Activated CD8-positive, alpha-beta memory T cell treated with anti-CD3 and anti-CD28 coated beads, Interleukin-2, amount 50 U/mL, for 1 hour (primary cell): ENCODE data around the gene YPEL4.

ENCODE experiments used
- DNase-seq: peaks from one replicate; pipeline ENCODE4 v3.0.0-alpha.2; 2020; ENCODE audit errors: extremely low read depth

YPEL4 gene

DNA sequence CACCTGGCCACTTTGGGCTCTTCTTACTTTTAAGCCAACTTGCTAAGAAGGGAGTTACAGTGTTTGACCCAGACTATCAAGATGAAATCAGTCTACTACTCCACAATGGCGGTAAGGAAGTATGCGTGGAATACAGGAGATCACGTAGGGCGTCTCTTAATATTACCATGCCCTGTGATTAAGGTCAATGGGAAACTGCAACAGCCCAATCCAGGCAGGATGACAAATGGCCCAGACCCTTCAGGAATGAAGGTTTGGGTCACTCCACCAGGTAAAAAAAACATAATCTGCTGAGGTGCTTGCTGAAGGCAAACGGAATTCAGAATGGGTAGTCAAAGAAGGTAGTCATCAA lies 1.0 kb upstream of the YPEL4 start:
- no peak for DNase-seq

DNA sequence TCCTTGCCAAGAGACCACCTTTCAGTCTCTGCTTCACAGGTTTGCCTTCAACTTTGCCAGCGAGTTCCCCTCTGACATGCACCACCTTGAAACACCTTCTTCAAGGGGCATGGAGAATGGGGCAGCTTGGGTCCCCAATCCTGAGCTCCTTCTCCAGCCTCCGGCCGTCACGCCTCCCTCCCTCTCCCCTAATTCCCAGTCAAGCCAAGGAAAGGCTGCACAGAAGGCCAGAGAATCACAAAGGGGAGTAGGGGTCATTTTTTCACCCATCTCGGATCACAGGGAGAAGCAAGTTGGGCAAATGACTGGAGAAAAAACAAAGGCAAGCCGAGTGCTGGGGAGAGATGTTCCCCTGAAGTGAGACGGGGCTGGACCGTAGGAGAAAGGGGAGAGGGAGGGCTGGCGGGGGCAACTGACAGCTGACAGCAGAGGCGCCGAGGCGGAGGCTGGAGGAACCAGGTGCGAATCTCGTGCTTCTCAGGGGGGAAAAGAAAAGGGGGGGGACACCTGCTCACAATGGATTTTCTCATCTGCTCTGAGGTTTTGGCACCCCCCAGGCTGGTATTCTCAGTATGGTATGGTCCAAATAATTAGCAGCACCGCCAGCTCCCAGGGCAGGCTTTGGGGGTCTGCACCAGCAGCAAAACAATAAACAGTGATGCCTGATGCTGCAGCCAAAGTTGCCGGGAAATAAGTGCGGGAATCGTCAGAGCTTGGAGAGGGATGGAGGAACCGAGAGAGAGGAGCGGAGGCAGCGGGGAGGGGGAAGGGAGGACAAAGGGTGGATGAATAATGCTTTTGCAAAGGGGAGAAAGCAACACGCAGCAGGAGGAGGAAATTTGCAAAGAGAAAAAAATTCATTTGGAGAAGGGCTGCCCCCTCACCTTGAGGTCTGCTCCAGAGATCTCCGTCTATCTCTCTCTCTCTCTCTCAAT lies 644 bp downstream of the YPEL4 start:
- no peak for DNase-seq

DNA sequence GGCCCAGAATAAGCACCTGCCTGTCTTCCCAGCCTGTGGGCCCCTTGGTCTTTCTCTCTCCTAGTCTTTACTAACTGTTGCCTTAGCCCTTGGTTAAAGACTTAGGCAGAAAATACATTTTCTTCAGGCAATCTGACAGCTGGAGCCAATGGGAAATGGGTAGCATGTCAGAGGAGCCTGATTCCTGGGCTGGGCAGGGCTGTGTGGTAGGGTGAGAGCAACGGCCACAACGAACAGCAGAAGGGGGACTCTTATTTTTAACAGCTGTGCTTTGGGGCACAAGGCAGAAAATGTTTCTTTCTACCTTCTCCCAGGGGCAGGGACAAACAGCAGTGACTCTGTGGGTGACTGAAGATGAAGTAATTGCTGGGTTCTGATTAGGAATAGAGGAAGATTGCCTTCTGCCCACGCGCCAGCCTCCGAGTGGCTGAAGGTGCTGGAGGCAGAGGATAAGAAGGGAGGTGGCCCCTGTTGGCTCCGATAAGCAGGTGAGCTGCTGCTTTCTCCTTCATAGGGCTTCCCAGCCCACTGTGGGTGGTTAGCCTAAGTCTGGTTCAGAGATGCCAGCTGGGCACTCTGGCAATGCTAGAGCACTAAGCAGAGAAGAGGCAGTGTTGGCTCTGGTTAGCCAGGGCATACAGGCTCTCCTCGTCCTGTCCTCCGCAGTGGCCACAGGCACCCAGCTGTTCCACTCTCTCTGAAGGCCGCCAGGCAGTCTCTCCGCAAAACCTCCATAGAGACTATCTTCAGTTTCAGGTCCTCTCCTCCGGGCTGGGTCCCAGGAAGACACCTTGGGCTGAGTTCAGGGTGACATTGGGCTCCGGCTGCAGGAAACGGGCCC lies 1.5 kb downstream of the YPEL4 start:
- DNase-seq: no peak

GRCh38 chr11:57647372-57647771 lies 2.3 kb downstream of the YPEL4 start:
- DNase-seq: no peak

GRCh38 chr11:57646799-57647303 lies 2.9 kb downstream of the YPEL4 start:
- no peak for DNase-seq

DNA sequence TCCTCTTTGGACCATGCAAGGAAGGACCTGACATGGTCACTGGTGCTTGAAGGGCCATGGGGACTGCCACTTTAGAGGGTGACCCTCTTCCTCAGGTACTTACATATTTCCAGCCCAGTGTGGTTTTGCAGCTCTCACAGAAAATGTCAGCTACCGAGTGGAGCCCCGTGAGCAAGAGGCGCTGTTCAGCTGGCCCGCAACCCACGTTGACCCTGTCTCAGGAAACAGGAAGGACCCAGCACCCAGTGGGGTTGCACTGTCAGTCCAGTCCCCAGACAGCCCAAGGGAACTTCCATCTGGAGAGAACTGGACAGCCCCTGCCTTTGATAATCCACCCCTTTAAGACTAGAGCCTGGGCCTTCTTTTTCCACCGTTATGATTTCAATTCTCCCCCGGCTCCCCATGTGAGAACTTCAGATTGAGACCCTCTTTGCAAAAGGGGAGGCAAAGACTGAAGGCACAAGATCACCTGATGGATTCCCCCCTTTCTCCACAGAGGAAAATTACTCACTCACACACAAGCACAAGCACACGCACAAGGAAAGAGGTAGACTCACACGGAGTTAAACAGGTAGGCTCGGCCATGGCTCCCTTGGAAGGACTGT lies 3.4 kb downstream of the YPEL4 start:
- DNase-seq: no peak

DNA sequence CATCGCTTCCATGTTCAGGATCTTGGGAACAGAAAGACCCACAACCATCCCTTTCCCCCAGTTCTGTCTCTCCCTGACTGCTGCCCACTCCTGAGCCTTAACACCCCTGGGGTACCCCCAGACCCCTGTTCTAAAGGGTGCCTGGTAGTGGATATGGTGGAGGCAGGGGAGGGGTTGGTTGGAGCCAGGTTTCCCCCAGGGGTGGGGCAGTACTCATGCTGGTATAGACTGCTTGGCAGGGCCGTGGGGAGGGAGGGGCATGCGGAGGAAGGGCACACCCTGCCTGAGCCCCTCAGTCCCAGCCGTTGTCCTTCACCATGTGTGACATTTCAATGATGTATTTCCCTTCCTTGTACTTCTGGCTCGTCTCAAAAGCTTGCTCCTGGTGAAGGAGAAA lies 4.0 kb downstream of the YPEL4 start:
- DNase-seq: no peak

- DNase-seq: peak; percentile 79
These were observed 4.7 kb downstream of the YPEL4 start for GRCh38 chr11:57644748-57645688.

DNA sequence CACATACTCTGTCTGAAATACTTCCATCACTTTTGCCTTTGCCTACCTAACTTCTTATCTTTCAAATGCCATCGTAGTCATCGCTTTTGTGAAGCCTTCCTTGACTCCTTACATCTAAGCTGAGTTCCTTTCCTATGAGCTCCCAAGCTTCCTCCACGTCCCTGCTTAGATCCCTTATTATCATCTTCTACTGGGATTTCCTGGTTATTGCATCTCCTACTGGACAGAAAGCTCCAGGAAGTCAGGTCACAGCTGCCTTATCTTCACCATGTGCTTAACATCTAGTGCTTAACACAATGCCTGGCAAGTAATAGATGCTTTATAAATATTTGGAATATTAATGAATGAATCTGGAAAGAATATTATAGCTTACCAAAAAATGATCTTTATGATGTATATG lies 5.9 kb downstream of the YPEL4 start:
- DNase-seq: no peak

DNA sequence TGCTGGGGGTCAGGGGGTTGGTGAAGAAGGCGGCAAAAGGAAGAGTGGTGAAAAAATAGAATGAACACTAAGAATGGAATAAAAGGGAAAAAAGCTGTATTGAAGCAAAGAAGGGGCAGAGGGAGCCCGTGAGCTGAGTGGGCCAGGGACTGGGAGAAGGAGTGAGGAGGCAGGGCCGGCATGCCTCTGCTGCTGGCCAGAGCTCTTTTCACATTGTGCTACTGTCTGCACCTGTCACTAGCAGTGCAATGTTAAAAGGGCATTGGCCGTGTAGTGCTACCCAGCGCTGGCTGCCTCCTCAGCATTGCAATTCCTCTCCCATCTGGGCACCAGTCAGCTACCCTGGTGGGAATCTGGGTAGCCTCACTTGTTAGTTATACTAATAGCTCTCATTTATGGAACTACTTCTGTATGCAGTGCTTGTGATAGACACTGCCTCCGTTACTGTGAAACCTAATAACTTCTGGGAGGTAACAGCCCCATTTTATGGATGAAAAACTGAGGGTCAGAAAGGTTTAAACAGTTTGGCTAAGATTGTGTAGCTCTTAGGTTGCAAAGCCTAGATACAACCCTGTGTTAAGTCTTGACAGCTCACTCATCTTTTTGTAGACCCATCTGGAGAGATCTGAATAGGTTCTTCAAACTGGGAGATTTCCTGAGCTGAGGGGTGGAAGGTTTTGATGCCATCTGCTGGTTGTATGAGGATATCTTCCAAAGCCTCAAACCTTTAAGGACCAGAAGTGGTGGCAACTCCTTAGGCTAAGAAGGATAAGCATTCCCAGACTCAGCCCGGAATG lies 8.5 kb downstream of the YPEL4 start:
- no peak for DNase-seq

- DNase-seq: no peak
These were observed 9.5 kb downstream of the YPEL4 start for GRCh38 chr11:57640068-57640800.

- no peak for DNase-seq
These were observed 10.2 kb downstream of the YPEL4 start for GRCh38 chr11:57639321-57640067.

DNA sequence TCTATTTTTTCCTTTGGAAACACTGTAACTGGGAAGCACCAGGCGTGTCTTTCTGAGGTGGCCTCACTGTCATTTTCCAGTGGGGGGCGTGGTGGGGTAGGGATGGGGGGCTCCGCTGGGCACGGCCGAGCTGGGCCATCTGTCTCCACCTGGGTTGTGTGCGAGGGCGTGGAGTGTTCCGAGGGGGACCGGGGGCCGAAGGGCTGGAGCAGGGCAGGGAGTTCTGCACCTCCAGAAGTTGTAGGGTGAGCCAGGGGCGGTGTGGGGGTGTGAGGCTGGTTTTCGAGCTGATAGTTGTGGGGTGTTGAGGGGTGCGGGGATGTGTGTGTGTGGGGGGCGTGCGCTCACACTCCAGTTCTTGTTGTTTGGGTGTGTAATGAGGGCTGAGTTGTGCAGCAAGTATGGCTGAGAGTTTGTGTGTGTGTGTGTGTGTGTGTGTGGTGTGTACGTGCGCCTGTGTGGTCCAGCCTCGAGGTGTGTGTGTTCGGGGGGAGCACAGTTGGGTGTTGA lies 10.8 kb downstream of the YPEL4 start:
- no peak for DNase-seq

GRCh38 chr11:57638005-57638781 lies 11.5 kb downstream of the YPEL4 start:
- no peak for DNase-seq

GRCh38 chr11:57637626-57638004 lies 12.1 kb downstream of the YPEL4 start:
- DNase-seq: no peak

DNA sequence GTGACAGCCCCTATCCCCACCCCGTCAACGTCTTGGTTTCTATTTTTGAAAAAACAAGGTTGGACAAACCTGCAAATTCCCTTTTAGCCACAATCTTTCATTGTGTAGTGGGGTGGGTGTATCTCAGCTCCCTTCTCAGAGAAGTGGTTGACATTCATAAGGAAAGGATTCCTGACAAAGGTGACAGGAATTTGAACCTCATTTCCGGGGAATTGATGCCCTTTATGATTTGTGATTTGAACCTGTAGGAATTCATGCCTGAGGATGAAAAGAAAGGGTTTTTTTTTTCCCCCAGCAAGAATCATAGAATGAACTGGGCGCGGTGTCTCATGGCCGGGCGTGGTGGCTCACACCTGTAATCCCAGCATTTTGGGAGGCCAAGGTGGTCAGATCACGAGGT lies 14.5 kb downstream of the YPEL4 start:
- no peak for DNase-seq

GRCh38 chr11:57634311-57634710 lies 15.4 kb downstream of the YPEL4 start:
- no peak for DNase-seq
